ENCODE results near the gene POLR2L.
A peak's percentile ranks its signal among the peaks of the same experiment; 100 is the strongest.

POLR2L gene

GRCh38 chr11:838441-839279, 3.7 kb downstream of the POLR2L start:
- no peak for DNase-seq (ENCODE audit: low read depth in 2 of 2)

- DNase-seq (ENCODE audit: low read depth in 2 of 2) = no peak
Observed at GRCh38 chr11:837990-838307, 4.4 kb downstream of the POLR2L start.

DNA sequence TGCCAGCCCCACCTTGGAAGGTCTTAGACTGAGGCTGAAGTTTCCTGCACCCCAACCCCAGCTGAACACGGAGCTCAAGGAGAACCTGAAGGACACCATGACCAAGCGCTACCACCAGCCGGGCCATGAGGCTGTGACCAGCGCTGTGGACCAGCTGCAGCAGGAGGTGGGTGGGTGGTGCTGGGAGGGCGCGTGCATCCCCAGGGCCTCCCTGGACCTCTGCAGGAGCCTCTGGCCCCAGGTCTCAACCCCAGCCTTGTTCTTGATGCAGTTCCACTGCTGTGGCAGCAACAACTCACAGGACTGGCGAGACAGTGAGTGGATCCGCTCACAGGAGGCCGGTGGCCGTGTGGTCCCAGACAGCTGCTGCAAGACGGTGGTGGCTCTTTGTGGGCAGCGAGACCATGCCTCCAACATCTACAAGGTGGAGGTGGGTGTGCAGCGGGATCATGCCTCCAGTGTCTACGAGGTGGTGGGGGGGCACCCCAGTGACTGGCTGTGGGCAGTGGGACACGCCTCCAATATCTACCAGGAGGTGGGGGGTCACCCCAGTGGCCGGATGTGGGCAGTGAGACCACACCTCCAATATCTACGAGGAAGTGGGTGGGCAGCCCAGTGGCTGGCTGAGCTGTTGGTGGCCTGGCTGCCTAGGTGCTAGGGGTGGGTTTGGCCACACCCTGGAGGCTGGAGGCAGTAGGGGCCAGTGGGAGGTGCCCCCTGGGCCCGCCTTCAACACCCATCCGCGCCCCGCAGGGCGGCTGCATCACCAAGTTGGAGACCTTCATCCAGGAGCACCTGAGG, 4.9 kb downstream of the POLR2L start:
- no peak for DNase-seq (ENCODE audit: low read depth in 2 of 2)

DNA sequence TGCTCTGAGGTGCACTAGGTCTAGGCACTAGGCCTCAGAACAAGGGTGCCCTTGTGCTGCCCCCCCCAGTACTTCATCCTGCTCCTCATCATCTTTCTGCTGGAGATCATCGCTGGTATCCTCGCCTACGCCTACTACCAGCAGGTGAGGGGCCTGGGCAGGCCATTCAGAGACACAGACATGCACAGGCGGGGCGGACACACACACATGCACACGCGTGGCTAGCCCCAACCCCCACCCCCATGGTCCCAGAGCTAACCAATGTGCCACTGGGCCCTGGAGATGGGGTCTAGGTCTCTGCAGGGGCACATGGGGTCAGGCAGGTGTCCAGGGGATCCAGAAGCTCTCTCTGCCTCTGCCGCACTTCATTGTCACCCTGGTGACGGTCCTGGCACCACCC, 5.6 kb downstream of the POLR2L start:
- no peak for DNase-seq (ENCODE audit: low read depth in 2 of 2)

- no peak for DNase-seq (ENCODE audit: low read depth in 2 of 2)
Observed at GRCh38 chr11:836274-836673, 6.1 kb downstream of the POLR2L start.

DNA sequence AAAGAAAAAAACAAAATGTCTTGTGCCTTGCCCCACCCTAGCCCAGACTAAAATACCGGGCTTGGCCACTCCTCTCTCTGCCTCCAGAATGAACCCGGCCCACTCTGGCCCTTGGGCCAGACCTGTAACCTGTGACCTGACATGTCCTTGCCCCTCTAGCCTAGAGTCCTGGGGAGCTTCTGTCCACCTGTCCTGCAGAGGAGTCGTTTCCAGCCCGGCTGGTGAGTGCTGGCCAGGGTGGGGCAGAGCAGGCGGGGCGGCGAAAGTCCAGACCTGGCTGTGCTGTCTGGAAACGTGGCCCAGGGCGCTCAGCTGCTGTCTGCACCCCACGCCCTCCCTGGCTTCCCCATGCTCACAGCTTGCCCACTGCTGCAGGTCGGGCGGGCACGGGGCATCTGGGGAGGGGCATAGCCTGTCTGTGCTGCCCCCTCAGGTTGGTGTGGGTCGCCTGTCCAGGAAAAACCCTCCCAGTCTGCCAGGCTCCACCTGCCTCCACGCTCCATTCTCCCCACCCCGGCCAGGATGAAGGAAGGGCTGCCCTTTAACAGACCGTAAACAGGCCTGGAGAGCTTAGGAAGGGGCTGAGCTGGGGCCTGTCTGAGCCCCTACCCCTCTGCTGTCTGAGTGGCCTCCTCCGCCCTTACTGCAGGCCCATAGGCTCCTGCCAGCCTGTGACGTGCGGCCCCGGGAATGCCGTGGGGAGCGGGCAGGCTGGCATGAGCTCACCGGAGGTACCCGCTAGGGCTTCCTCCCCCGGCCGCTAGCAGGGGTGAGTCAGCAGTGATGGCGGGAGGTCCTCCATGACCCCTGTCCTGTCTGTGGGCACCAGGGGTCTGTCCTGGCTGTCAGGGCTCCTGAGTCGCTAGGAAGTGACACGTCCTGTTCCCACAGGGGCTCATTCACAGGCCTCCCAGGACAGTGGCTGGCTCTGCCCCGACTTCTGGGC, 7.7 kb downstream of the POLR2L start:
- no peak for DNase-seq (ENCODE audit: low read depth in 2 of 2)

GRCh38 chr11:833849-834311, 8.4 kb downstream of the POLR2L start:
- DNase-seq (ENCODE audit: low read depth in 2 of 2) = no peak

DNA sequence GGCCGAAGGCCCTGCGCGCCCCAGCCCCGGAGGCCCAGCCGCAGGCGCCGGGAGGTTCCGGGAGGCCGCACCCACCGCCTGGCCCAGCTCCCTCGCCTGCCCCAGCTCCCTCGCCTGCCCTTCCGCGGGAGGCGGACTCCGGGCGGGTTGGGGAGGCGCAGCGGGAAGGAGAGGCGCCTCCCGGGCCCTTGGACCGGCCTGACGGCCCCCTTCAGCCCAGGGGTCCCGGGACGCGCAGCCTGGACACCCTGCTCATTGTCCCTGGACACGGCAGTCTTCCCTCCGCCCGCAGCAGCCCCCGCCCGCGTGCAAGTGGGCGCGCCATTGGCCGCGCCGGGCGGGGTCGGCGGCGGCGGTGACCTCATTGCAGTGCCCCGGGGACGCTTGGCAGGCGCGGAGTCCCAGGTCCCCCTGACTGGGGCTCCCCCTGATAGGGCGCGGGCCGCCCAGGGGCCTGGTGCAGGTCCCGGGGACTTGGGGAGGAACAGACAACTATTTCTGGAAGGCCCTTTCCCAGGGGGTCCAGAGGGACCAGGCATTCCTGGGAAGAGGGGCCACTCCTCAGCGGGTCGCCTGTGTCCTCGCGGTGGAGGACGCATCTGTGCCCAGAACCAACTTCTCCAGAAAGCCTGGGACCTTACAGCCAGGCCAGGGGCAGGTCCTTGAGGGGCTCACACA, 9.1 kb downstream of the POLR2L start:
- no peak for DNase-seq (ENCODE audit: low read depth in 2 of 2)

DNA sequence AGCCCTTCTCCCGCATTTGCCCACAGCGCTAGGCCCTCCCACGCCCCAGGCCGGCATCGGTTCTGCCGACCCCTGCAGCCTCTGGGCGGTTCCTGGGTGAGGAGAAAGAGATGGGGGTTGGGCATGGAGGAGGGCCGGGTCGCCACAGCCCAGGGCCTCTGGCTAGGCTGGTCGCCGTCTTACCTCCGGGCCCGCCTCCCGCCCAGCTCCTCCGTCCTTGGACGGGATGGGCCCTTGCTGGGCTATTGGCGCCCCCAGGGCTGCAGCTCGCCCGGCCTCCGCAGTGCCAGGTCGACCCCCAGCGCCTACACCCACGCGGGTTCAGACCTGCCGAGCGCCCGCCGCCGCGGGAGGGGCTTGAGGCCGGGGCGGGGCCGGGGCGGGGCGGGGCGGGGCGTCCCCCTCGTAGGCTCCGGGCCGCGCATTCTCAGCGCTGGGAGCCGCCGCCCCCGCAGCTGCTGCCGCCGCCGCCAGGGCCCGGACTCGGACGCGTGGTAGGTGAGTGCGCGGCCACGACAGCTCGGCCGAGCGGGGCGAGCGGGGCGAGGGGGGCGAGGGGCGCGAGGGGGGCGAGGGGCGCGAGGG, 9.7 kb downstream of the POLR2L start, which contains the start of gene CD151:
Gene CD151 (plus strand): TSS at position 424 of the 585 bp plus-strand sequence. CDS start 3,118 bp downstream, outside the sequence.
- DNase-seq (ENCODE audit: low read depth in 2 of 2) = peak in 1 of 2 donors; percentile 42

DNA sequence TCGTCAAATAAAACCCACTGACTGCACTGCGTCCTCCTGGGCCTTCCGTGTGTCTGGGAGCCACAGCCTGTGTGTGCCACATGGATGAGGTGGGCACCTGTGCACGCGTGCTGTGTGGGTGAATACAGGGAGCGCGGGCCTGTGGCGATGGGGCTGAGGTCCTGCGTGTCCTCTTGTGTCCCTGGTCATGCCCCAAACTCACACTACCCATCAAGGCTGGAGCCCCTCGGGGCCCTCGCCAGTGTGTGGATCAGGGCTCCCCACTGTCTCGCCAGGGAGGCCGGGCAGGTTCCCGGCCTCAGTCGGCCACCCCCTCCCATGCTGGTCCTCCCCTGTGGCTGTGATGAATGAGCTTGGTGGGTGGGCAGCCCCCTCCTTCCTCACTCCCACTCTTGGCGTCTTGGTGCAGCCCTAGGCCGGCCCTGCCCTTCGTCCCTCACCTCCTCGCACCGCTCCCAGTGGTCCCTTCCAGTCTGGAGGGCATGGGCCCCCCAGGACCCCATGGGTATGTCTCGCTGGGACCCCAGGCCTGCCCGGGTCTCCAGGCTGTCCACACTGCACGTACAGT, 10.3 kb downstream of the POLR2L start:
- no peak for DNase-seq (ENCODE audit: low read depth in 2 of 2)

GRCh38 chr11:831118-831864, 11.0 kb downstream of the POLR2L start:
- DNase-seq (ENCODE audit: low read depth in 2 of 2) = no peak

GRCh38 chr11:830295-831117, 11.8 kb downstream of the POLR2L start:
- DNase-seq (ENCODE audit: low read depth in 2 of 2) = peak in 1 of 2 donors; percentile 58

- DNase-seq (ENCODE audit: low read depth in 2 of 2) = no peak
Observed at GRCh38 chr11:829847-830294, 12.5 kb downstream of the POLR2L start.

DNA sequence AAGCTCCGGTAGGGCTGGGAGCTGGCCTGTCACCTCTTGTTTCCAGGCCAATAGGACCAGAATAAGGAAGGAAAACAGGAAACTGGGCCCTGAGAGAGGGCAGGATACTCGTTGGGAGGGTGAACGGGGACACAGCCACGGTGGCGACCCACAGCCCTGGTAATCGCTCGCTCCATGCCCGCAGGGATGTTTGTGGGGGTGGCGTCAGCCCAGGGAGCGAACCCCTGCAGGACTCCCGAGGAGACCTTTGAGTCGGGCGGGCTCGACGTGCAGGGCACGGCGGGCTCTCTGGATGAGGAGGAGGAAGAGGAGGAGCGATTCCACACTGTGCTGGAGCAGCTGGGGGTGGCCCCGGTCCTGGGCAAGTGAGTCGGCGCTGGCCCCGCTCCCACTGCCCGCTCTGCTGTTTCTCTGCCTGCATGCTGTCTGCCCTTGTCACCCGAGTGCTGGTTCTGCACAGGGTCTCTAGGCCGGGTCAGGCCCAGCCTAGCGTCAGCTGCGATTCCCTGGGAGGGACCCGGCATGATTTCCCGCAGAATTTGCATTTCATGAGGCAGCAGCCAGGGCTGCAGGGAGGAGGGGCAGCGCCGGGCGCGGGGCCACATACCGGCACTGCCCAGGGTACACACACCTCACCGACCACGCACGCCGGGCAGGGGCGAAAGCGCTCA, 13.0 kb downstream of the POLR2L start:
- no peak for DNase-seq (ENCODE audit: low read depth in 2 of 2)

- no peak for DNase-seq (ENCODE audit: low read depth in 2 of 2)
Observed at GRCh38 chr11:828506-829175, 13.7 kb downstream of the POLR2L start.

DNA sequence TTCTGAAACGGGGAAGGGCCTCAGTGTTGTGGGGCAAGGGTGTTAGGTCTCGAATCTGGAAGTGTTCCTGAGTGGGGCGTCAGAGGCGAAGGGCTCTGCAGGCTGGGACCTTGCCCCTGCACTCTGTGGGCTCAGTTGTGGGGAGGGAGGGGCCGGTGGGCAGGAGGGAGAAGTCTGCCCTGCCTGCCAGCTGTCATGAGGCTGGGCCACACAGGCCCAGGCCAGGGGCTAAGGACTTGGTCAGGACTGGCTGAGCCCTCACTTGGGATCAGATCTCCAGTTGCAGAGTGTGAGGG, 14.5 kb downstream of the POLR2L start, which contains the start of gene CRACR2B:
Gene CRACR2B (plus strand): TSS at position 23 of the 296 bp plus-strand sequence. CDS start 689 bp downstream, outside the sequence.
- DNase-seq (ENCODE audit: low read depth in 2 of 2) = no peak

- DNase-seq (ENCODE audit: low read depth in 2 of 2) = no peak
Observed at GRCh38 chr11:827146-827896, 15.0 kb downstream of the POLR2L start.
